Measurements from ENCODE around the gene ACTMAP. TPM values are rescaled to one million over a fixed set of nuclear protein-coding genes. Genes with fewer than 3 reads are reported as not detected.
A peak's percentile ranks its signal among the peaks of the same experiment; 100 is the strongest.

ACTMAP gene
- total RNA-seq, 1 experiment from 2014 or later: 27.7 TPM

GRCh38 chr19:40791349-40791748 is 41.1 kb upstream of the ACTMAP start:
- H3K9me3 ChIP-seq (ENCODE audit: control insufficient read depth, low read depth, low read length): no peaks in the 10 kb centered on the region
- no peaks in the 10 kb centered on the region for H3K23me2 ChIP-seq (ENCODE audit: insufficient read length, low read depth, low read length, poor library complexity, severe bottlenecking)
- no peak overlapping the region for H2BK12ac ChIP-seq (ENCODE audit: insufficient read length, low read depth, low read length)
- H2AK5ac ChIP-seq (ENCODE audit: insufficient read length, low read length): no peak overlapping the region
- no peak overlapping the region for H2BK15ac ChIP-seq (ENCODE audit: low read depth, low read length)
- no peak overlapping the region for H4K8ac ChIP-seq (replicated peaks; ENCODE audit: insufficient read length, low read depth, low read length)
- no peak overlapping the region for H3K27ac ChIP-seq (ENCODE audit: insufficient read length, low read depth, low read length)
- H3K9ac ChIP-seq (ENCODE audit: extremely low read depth, insufficient read length, low read length): no peak overlapping the region
- no peak for TF ChIP-seq CTCF (conservative IDR thresholded peaks at IDR 0.05)
- H3K79me2 ChIP-seq (ENCODE audit: insufficient read depth, low read length): no peaks in the 10 kb centered on the region
- H4K20me1 ChIP-seq (ENCODE audit: control insufficient read depth, insufficient read depth, insufficient read length): no peaks in the 10 kb centered on the region
- Mint-ChIP-seq H3K4me3 (no peak overlapping the region), H3K9me3 (no peaks in the 10 kb centered on the region), H3K4me1 (peaks cover 1 to 2% of the 10 kb centered on the region in 2 experiments; a peak in 1 of 4 replicates), H3K27me3 (ENCODE audit: low read depth) (no peaks in the 10 kb centered on the region), H3K27ac (peak overlapping the region; percentile 49 to 95 (median 72); a peak in 5 of 7 replicates), H3K36me3 (ENCODE audit: insufficient read depth in 1 of 3, low read depth in 3 of 3) (peaks cover 4 to 25% (median 16%) of the 10 kb centered on the region in 3 experiments; a peak in 5 of 7 replicates)
- H2AFZ ChIP-seq (ENCODE audit: low read length): no peak overlapping the region
- no peak overlapping the region for H2BK20ac ChIP-seq (ENCODE audit: low read depth, low read length, poor library complexity, severe bottlenecking)
- no peak overlapping the region for H4K5ac ChIP-seq (ENCODE audit: insufficient read length, low read depth, low read length)
- H3T11ph ChIP-seq (ENCODE audit: low read length): no peak overlapping the region
- DNase-seq: no peak
- WGBS (ENCODE audit: extremely low coverage, insufficient read length, low lambda C conversion rate): no CpG with 5 or more reads among the region's 7 CpGs
- no peak overlapping the region for H4K91ac ChIP-seq (ENCODE audit: insufficient read length, low read depth, low read length)
- no peak overlapping the region for H3K23ac ChIP-seq (ENCODE audit: insufficient read length, low read depth, low read length)
- no peak overlapping the region for H3K4me2 ChIP-seq (ENCODE audit: insufficient read depth, insufficient read length, low read length)
- H3K18ac ChIP-seq (ENCODE audit: insufficient read length, low read depth, low read length): no peak overlapping the region
- H3K14ac ChIP-seq (ENCODE audit: insufficient read depth, low read length): no peak overlapping the region
- H3K56ac ChIP-seq (ENCODE audit: insufficient read length, low read depth, low read length): no peak overlapping the region
- H3K4ac ChIP-seq (ENCODE audit: low read depth, low read length): no peak overlapping the region
- H2BK5ac ChIP-seq (ENCODE audit: insufficient read length, low read length): no peak overlapping the region
- H2BK120ac ChIP-seq (ENCODE audit: low read depth, low read length, poor library complexity, severe bottlenecking): no peak overlapping the region
- H3K79me1 ChIP-seq (ENCODE audit: insufficient read depth, low read depth, low read length, poor library complexity, severe bottlenecking): no peaks in the 10 kb centered on the region
- no peaks in the 10 kb centered on the region for H3K4me1 ChIP-seq (ENCODE audit: insufficient read depth, low read length)
- no peaks in the 10 kb centered on the region for H3K27me3 ChIP-seq (ENCODE audit: insufficient read depth, low read length)

All from H9 (cell line).